Astrocyte (in vitro differentiated cells and primary cell): ENCODE data around the gene ARID4B. TPM values are rescaled to one million over a fixed set of nuclear protein-coding genes. Genes with fewer than 3 reads are reported as not detected.
A peak's percentile ranks its signal among the peaks of the same experiment; 100 is the strongest.

Experiments used
- DNase-seq: peaks from one replicate; pipeline ENCODE4 v3.0.0-alpha.2; 2010; ENCODE audit warnings: low read depth
- FAIRE-seq: peaks from 2 replicates; lab custom pipeline; 2011; peaks lifted over from hg19 to GRCh38; lab: Jason Lieb, UNC
- H2AFZ ChIP-seq: 2 replicates; pipeline ENCODE4 v1.6.0; 2012; ENCODE audit warnings: low read depth, low read length, inconsistent platforms
- H3K27ac ChIP-seq: 2 replicates; pipeline ENCODE4 v1.5.1; 2011; ENCODE audit warnings: low read depth, low read length, inconsistent platforms
- H3K27me3 ChIP-seq: 2 replicates; pipeline ENCODE4 v1.6.0; 2011; ENCODE audit warnings: low read length, inconsistent platforms; ENCODE audit not compliant: insufficient read depth
- H3K36me3 ChIP-seq: 2 replicates; pipeline ENCODE4 v1.5.1; 2011; ENCODE audit warnings: low read length, inconsistent platforms; ENCODE audit not compliant: insufficient read depth
- H3K4me1 ChIP-seq: 2 replicates; pipeline ENCODE4 v1.5.1; 2011; ENCODE audit warnings: low read length, inconsistent platforms; ENCODE audit not compliant: insufficient read depth
- H3K4me2 ChIP-seq: 2 replicates; pipeline ENCODE4 v1.6.0; 2012; ENCODE audit warnings: low read length, inconsistent platforms
- H3K4me3 ChIP-seq: 2 replicates; pipeline ENCODE4 v1.5.1; 2011; ENCODE audit warnings: low read depth, mild to moderate bottlenecking, low read length, inconsistent platforms; ENCODE audit not compliant: insufficient read depth
- H3K79me2 ChIP-seq: 2 replicates; pipeline ENCODE4 v1.6.0; 2012; ENCODE audit warnings: mild to moderate bottlenecking, low read length, inconsistent platforms; ENCODE audit not compliant: insufficient read depth
- H3K9ac ChIP-seq: 2 replicates; pipeline ENCODE4 v1.6.0; 2012; ENCODE audit warnings: mild to moderate bottlenecking, low read length, inconsistent platforms
- H3K9me3 ChIP-seq: 2 replicates; pipeline ENCODE4 v1.5.1; 2012; ENCODE audit warnings: low read depth, mild to moderate bottlenecking, low read length, inconsistent platforms; ENCODE audit not compliant: insufficient read depth
- H4K20me1 ChIP-seq: 2 replicates; pipeline ENCODE4 v1.6.0; 2012; ENCODE audit warnings: low read length, inconsistent platforms; ENCODE audit not compliant: insufficient read depth
- H3K27ac Mint-ChIP-seq: one replicate; pipeline ENCODE4 v1.8.0; 2021; ENCODE audit warnings: mild to moderate bottlenecking, mixed read lengths; ENCODE audit not compliant: unreplicated experiment
- H3K27me3 Mint-ChIP-seq: one replicate; pipeline ENCODE4 v1.8.0; 2021; ENCODE audit warnings: low read depth, mixed read lengths; ENCODE audit not compliant: unreplicated experiment
- H3K36me3 Mint-ChIP-seq: one replicate; pipeline ENCODE4 v1.8.0; 2021; ENCODE audit warnings: low read depth, mixed read lengths; ENCODE audit not compliant: unreplicated experiment
- H3K4me1 Mint-ChIP-seq: one replicate; pipeline ENCODE4 v1.8.0; 2021; ENCODE audit warnings: low read depth, mixed read lengths; ENCODE audit not compliant: unreplicated experiment
- H3K4me3 Mint-ChIP-seq: one replicate; pipeline ENCODE4 v1.8.0; 2021; ENCODE audit warnings: mild to moderate bottlenecking, moderate library complexity, mixed read lengths; ENCODE audit not compliant: unreplicated experiment
- H3K9me3 Mint-ChIP-seq: one replicate; pipeline ENCODE4 v1.8.0; 2021; ENCODE audit warnings: mild to moderate bottlenecking, mixed read lengths; ENCODE audit not compliant: unreplicated experiment
- EZH2 ChIP-seq: IDR thresholded peaks from 2 replicates; pipeline ENCODE4 v1.6.1; 2012; ENCODE audit warnings: mild to moderate bottlenecking, low read length, inconsistent platforms; ENCODE audit not compliant: insufficient read depth
- total RNA-seq: library from RNA; stranded (reverse); gene quantifications from 2 replicates; pipeline ENCODE4 v1.2.1, GENCODE V29; 2021
- TF ChIP-seq, protein P1 (sequence below): IDR thresholded peaks from 2 replicates; pipeline ENCODE4 v1.5.1; 2011; ENCODE audit warnings: low read depth, mild to moderate bottlenecking, inconsistent platforms, low read length, moderate library complexity; ENCODE audit not compliant: insufficient read depth

The ARID4B gene
- total RNA-seq, 1 donor from 2014 or later: 38.6 TPM

DNA sequence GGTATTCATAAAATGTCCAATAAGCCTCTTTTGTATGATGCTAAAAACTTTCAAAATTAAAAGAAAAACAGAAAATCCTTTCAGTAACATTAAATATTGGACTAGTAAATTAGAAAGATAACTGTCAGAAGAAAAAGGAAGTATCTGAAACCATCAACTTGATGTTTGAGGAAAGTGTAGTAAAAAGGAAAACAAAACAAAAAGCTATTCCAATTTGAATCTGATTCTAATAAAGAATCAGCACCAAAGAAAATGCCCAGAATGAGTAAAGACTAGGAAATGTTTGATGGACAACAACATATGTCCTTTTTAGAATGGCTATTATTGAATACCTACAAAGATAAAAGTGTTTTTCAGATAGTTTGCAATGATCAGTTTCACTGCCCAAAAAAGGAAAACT is 87.0 kb downstream of the ARID4B start:
- no peak overlapping the region for H3K27ac ChIP-seq
- H2AFZ ChIP-seq: no peak overlapping the region
- H3K4me2 ChIP-seq: no peak overlapping the region
- Mint-ChIP-seq H3K4me1 (peaks cover 14% of the 10 kb centered on the region), H3K27ac (no peak overlapping the region), H3K9me3 (no peaks in the 10 kb centered on the region), H3K4me3 (no peak overlapping the region), H3K27me3 (no peaks in the 10 kb centered on the region), H3K36me3 (peaks cover 13% of the 10 kb centered on the region)
- H3K9me3 ChIP-seq: no peaks in the 10 kb centered on the region
- DNase-seq (no peak), FAIRE-seq (no peak)
- H3K4me1 ChIP-seq: peaks cover 9% of the 10 kb centered on the region
- H3K79me2 ChIP-seq: no peaks in the 10 kb centered on the region
- H3K36me3 ChIP-seq: no peaks in the 10 kb centered on the region
- no peak overlapping the region for H3K4me3 ChIP-seq
- H3K27me3 ChIP-seq: no peaks in the 10 kb centered on the region
- H4K20me1 ChIP-seq: peaks cover 8% of the 10 kb centered on the region
- H3K9ac ChIP-seq: no peak overlapping the region
- TF ChIP-seq EZH2: no peak
- TF ChIP-seq, protein P1, sequence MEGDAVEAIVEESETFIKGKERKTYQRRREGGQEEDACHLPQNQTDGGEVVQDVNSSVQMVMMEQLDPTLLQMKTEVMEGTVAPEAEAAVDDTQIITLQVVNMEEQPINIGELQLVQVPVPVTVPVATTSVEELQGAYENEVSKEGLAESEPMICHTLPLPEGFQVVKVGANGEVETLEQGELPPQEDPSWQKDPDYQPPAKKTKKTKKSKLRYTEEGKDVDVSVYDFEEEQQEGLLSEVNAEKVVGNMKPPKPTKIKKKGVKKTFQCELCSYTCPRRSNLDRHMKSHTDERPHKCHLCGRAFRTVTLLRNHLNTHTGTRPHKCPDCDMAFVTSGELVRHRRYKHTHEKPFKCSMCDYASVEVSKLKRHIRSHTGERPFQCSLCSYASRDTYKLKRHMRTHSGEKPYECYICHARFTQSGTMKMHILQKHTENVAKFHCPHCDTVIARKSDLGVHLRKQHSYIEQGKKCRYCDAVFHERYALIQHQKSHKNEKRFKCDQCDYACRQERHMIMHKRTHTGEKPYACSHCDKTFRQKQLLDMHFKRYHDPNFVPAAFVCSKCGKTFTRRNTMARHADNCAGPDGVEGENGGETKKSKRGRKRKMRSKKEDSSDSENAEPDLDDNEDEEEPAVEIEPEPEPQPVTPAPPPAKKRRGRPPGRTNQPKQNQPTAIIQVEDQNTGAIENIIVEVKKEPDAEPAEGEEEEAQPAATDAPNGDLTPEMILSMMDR: no peak

DNA sequence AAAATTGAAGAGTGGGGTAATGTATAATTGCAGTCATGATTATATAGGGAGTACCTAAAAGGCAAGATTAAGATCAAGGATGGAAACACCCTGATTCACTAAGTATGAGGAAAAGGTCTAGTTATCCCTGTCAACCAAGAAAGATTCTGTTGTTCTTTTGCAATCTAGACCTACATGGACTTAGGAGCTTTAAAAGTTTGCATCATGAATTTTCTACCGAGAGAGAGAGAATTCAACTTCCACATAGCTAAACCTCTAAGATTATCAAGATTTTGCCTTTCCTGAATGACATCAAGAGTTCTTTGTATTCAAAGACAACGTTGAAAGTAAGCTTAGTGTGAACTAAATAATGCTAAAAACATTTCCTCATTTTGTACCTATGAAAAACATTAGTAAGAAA is 88.1 kb downstream of the ARID4B start:
- no peak overlapping the region for H3K9ac ChIP-seq
- H3K27me3 ChIP-seq: no peaks in the 10 kb centered on the region
- H3K4me1 ChIP-seq: peaks cover 6% of the 10 kb centered on the region
- Mint-ChIP-seq H3K27ac (no peak overlapping the region), H3K36me3 (peaks cover 15% of the 10 kb centered on the region), H3K4me3 (no peak overlapping the region), H3K4me1 (peaks cover 12% of the 10 kb centered on the region), H3K9me3 (no peaks in the 10 kb centered on the region), H3K27me3 (no peaks in the 10 kb centered on the region)
- H3K4me2 ChIP-seq: no peak overlapping the region
- H4K20me1 ChIP-seq: peaks cover 2% of the 10 kb centered on the region
- peaks cover 3% of the 10 kb centered on the region for H3K79me2 ChIP-seq
- peaks cover 9% of the 10 kb centered on the region for H3K36me3 ChIP-seq
- H2AFZ ChIP-seq: no peak overlapping the region
- peak; percentile 73 for FAIRE-seq
- no peak overlapping the region for H3K27ac ChIP-seq
- H3K4me3 ChIP-seq: no peak overlapping the region
- TF ChIP-seq EZH2: no peak
- no peaks in the 10 kb centered on the region for H3K9me3 ChIP-seq
- DNase-seq: no peak

DNA sequence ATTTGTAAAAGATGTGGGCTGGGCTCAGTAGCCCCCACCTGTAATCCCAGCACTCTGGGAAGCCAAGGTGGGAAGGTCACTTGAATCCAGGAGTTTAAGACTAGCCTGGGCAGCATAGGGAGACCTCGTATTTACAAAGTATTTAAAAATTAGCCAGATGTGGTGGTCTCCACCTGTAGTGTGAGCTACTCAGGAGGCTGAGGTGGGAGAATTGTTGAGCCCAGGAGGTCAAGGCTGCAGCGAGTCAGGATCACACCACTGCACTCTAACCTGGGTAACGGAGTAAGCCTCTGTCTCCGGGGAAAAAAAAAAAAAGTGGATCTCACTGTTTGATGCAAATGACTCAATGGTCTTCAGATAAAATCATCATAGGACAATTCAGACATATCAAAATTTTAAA is 89.4 kb downstream of the ARID4B start:
- Mint-ChIP-seq H3K9me3 (no peaks in the 10 kb centered on the region), H3K36me3 (peaks cover 16% of the 10 kb centered on the region), H3K4me1 (peaks cover 12% of the 10 kb centered on the region), H3K4me3 (no peak overlapping the region), H3K27ac (no peak overlapping the region), H3K27me3 (no peaks in the 10 kb centered on the region)
- TF ChIP-seq, protein P1: no peak
- TF ChIP-seq EZH2: no peak
- Histone ChIP-seq H3K4me3 (no peak overlapping the region), H3K27ac (no peak overlapping the region), H3K9me3 (no peaks in the 10 kb centered on the region), H3K27me3 (no peaks in the 10 kb centered on the region), H4K20me1 (no peaks in the 10 kb centered on the region), H2AFZ (no peak overlapping the region), H3K79me2 (peaks cover 3% of the 10 kb centered on the region), H3K9ac (no peak overlapping the region), H3K36me3 (peaks cover 9% of the 10 kb centered on the region), H3K4me1 (peaks cover 6% of the 10 kb centered on the region), H3K4me2 (no peak overlapping the region)
- no peak for FAIRE-seq
- no peak for DNase-seq
